HEK293 (cell line): ENCODE measurements around the gene TLR10.

Experiments
- CTCF ChIA-PET: fragments of 350-600 bp; formaldehyde crosslinking; extraction: SDS; loops from one replicate; lab custom pipeline; 2021; ENCODE audit warnings: antibody characterized with exemption; lab: Yijun Ruan, JAX
- POLR2A ChIA-PET: fragments of 300-600 bp; formaldehyde crosslinking; extraction: SDS; loops from one replicate; lab custom pipeline; 2020; ENCODE audit warnings: antibody characterized with exemption, inconsistent platforms; lab: Yijun Ruan, JAX
- H3K27ac ChIP-seq: fragments of 200-500 bp; sonication (Bioruptor generic); 2 replicates; pipeline ENCODE4 v1.5.1; 2014; ENCODE audit warnings: low read depth, low read length, control low read depth, inconsistent platforms; ENCODE audit errors: extremely low read depth
- H3K36me3 ChIP-seq, 2 experiments: fragments of 200-500 bp in 1 of 2; sonication (Bioruptor generic) in 1 of 2; 1 replicate in 1 of 2; 2 replicates in 1 of 2; pipeline ENCODE4 v1.5.1; 2014 to 2017; ENCODE audit warnings: inconsistent platforms in 2 of 2, low read length in 2 of 2; ENCODE audit not compliant: control insufficient read depth in 2 of 2, insufficient read depth in 1 of 2
- H3K4me1 ChIP-seq: fragments of 200-500 bp; sonication (Bioruptor generic); 2 replicates; pipeline ENCODE4 v1.5.1; 2014; ENCODE audit warnings: mild to moderate bottlenecking, low read length, inconsistent platforms; ENCODE audit not compliant: control insufficient read depth, insufficient read depth
- H3K4me3 ChIP-seq: 2 replicates; pipeline ENCODE4 v1.5.1; 2011; ENCODE audit warnings: low read depth, mild to moderate bottlenecking, control low read depth, low read length, moderate library complexity
- H3K9me3 ChIP-seq: fragments of 200-500 bp; sonication (Bioruptor generic); 2 replicates; pipeline ENCODE4 v1.5.1; 2014; ENCODE audit warnings: low read depth, low read length, inconsistent platforms; ENCODE audit not compliant: control insufficient read depth, insufficient read depth
- GLIS2 ChIP-seq: fragments of 450-650 bp; formaldehyde crosslinking; IDR thresholded peaks from 2 replicates; pipeline ENCODE4 v1.5.1; 2016; ENCODE audit warnings: missing biosample characterization, missing genetic modification characterization
- YY1 ChIP-seq: fragments of 450-650 bp; formaldehyde crosslinking; IDR thresholded peaks from 2 replicates; pipeline ENCODE4 v1.5.1; 2018; ENCODE audit warnings: missing biosample characterization, missing genetic modification characterization
- ZBTB20 ChIP-seq: fragments of 450-650 bp; formaldehyde crosslinking; IDR thresholded peaks from 2 replicates; pipeline ENCODE4 v1.5.1; 2016; ENCODE audit warnings: missing biosample characterization, missing genetic modification characterization
- ZBTB7A ChIP-seq: fragments of 450-650 bp; formaldehyde crosslinking; IDR thresholded peaks from 2 replicates; pipeline ENCODE4 v1.5.1; 2016; ENCODE audit warnings: low read depth, missing biosample characterization, missing genetic modification characterization
- ZFP37 ChIP-seq: fragments of 450-650 bp; formaldehyde crosslinking; IDR thresholded peaks from 2 replicates; pipeline ENCODE4 v1.5.1; 2016; ENCODE audit warnings: missing biosample characterization, missing genetic modification characterization
- ZNF121 ChIP-seq: fragments of 450-650 bp; formaldehyde crosslinking; IDR thresholded peaks from 2 replicates; pipeline ENCODE4 v1.5.1; 2016; ENCODE audit warnings: missing biosample characterization, missing genetic modification characterization
- ZNF211 ChIP-seq: fragments of 450-650 bp; formaldehyde crosslinking; IDR thresholded peaks from 2 replicates; pipeline ENCODE4 v1.5.1; 2016; ENCODE audit warnings: low read depth, missing biosample characterization, missing genetic modification characterization
- ZNF24 ChIP-seq: fragments of 450-650 bp; formaldehyde crosslinking; IDR thresholded peaks from 2 replicates; pipeline ENCODE4 v1.5.1; 2016; ENCODE audit warnings: missing biosample characterization, missing genetic modification characterization
- ZNF280C ChIP-seq: fragments of 450-650 bp; formaldehyde crosslinking; IDR thresholded peaks from 2 replicates; pipeline ENCODE4 v1.5.1; 2016; ENCODE audit warnings: missing biosample characterization, missing genetic modification characterization
- ZNF366 ChIP-seq: fragments of 450-650 bp; formaldehyde crosslinking; conservative IDR thresholded peaks from 2 replicates; pipeline ENCODE4 v1.5.1; 2016; ENCODE audit warnings: missing biosample characterization, missing genetic modification characterization
- ZNF433 ChIP-seq: fragments of 450-650 bp; formaldehyde crosslinking; IDR thresholded peaks from 2 replicates; pipeline ENCODE4 v1.5.1; 2016; ENCODE audit warnings: missing biosample characterization, missing genetic modification characterization, low read depth
- ZNF664 ChIP-seq: fragments of 450-650 bp; formaldehyde crosslinking; IDR thresholded peaks from 2 replicates; pipeline ENCODE4 v1.5.1; 2016; ENCODE audit warnings: missing biosample characterization, missing genetic modification characterization
- ZNF704 ChIP-seq: fragments of 450-650 bp; formaldehyde crosslinking; IDR thresholded peaks from 2 replicates; pipeline ENCODE4 v1.5.1; 2016; ENCODE audit warnings: missing biosample characterization, missing genetic modification characterization
- ZNF777 ChIP-seq: fragments of 450-650 bp; formaldehyde crosslinking; IDR thresholded peaks from 2 replicates; pipeline ENCODE4 v1.5.1; 2017; ENCODE audit warnings: missing biosample characterization, missing genetic modification characterization, borderline replicate concordance
- ZNF791 ChIP-seq: fragments of 450-650 bp; formaldehyde crosslinking; IDR thresholded peaks from 2 replicates; pipeline ENCODE4 v1.5.1; 2016; ENCODE audit warnings: missing biosample characterization, missing genetic modification characterization
- ZSCAN23 ChIP-seq: fragments of 450-650 bp; formaldehyde crosslinking; IDR thresholded peaks from 2 replicates; pipeline ENCODE4 v1.5.1; 2016; ENCODE audit warnings: missing biosample characterization, missing genetic modification characterization
- TF ChIP-seq, protein P1 (sequence below): fragments of 450-650 bp; formaldehyde crosslinking; conservative IDR thresholded peaks from 2 replicates; pipeline ENCODE4 v1.5.1; 2016; ENCODE audit warnings: low read depth, missing biosample characterization, missing genetic modification characterization
- TF ChIP-seq, protein P2 (sequence below): fragments of 450-650 bp; IDR thresholded peaks from 2 replicates; pipeline ENCODE4 v1.5.1; 2018; ENCODE audit warnings: missing biosample characterization, mild to moderate bottlenecking, missing genetic modification characterization
- TF ChIP-seq, protein P3 (sequence below): fragments of 450-650 bp; formaldehyde crosslinking; IDR thresholded peaks from 2 replicates; pipeline ENCODE4 v1.5.1; 2016; ENCODE audit warnings: missing biosample characterization, missing genetic modification characterization

Gene TLR10

DNA sequence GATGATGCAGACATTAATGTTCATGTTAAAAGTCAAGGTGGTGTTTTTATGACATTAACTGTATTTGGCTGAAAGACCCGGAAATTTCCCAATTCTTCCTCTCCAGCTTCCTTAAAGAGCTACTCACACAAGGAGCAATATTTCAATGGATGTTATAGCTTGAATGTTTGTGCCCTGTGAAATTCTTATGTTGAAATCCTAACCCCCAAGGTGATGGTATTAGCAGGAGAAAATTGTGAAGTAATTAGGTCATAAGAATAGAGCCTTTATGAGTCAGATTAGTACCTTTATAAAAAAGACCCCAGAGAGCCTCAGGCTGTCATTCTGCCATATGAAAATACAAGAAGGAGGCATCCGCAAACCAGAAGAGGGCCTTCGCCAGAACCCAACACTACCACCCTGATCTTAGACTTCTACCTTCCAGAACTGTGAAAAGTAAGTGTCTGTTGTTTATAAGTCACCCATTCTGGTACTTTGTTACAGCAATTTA, 18.2 kb upstream of the TLR10 start:
- Histone ChIP-seq H3K9me3 (no peaks in the 10 kb centered on the region), H3K36me3 (no peaks in the 10 kb centered on the region), H3K27ac (no peak overlapping the region), H3K4me3 (no peak overlapping the region), H3K4me1 (no peaks in the 10 kb centered on the region)
- POLR2A ChIA-PET: no interaction called here
- TF ChIP-seq ZBTB7A (tag by site-specific recombination) (no peak), ZFP37 (tag by site-specific recombination) (no peak), ZNF24 (no peak), ZNF664 (tag by site-specific recombination) (no peak), YY1 (tag by site-specific recombination) (no peak), ZNF366 (no peak), ZSCAN23 (tag by site-specific recombination) (no peak), ZNF211 (no peak), GLIS2 (tag by site-specific recombination) (no peak), ZNF433 (no peak), ZNF791 (no peak), ZNF280C (tag by site-specific recombination) (no peak), ZNF704 (tag by site-specific recombination) (no peak), ZBTB20 (tag by site-specific recombination) (no peak), ZNF121 (tag by site-specific recombination) (no peak), ZNF777 (tag by site-specific recombination) (no peak)
- TF ChIP-seq, protein P1, sequence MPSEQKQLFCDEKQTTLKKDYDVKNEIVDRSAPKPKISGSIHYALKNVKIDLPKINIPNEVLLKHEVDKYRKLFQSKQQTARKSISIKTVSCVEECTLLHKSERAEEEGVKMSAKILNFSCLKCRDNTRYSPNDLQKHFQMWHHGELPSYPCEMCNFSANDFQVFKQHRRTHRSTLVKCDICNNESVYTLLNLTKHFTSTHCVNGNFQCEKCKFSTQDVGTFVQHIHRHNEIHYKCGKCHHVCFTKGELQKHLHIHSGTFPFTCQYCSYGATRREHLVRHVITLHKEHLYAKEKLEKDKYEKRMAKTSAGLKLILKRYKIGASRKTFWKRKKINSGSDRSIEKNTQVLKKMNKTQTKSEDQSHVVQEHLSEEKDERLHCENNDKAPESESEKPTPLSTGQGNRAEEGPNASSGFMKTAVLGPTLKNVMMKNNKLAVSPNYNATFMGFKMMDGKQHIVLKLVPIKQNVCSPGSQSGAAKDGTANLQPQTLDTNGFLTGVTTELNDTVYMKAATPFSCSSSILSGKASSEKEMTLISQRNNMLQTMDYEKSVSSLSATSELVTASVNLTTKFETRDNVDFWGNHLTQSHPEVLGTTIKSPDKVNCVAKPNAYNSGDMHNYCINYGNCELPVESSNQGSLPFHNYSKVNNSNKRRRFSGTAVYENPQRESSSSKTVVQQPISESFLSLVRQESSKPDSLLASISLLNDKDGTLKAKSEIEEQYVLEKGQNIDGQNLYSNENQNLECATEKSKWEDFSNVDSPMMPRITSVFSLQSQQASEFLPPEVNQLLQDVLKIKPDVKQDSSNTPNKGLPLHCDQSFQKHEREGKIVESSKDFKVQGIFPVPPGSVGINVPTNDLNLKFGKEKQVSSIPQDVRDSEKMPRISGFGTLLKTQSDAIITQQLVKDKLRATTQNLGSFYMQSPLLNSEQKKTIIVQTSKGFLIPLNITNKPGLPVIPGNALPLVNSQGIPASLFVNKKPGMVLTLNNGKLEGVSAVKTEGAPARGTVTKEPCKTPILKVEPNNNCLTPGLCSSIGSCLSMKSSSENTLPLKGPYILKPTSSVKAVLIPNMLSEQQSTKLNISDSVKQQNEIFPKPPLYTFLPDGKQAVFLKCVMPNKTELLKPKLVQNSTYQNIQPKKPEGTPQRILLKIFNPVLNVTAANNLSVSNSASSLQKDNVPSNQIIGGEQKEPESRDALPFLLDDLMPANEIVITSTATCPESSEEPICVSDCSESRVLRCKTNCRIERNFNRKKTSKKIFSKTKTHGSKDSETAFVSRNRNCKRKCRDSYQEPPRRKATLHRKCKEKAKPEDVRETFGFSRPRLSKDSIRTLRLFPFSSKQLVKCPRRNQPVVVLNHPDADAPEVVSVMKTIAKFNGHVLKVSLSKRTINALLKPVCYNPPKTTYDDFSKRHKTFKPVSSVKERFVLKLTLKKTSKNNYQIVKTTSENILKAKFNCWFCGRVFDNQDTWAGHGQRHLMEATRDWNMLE (tag by site-specific recombination): no peak
- TF ChIP-seq, protein P2, sequence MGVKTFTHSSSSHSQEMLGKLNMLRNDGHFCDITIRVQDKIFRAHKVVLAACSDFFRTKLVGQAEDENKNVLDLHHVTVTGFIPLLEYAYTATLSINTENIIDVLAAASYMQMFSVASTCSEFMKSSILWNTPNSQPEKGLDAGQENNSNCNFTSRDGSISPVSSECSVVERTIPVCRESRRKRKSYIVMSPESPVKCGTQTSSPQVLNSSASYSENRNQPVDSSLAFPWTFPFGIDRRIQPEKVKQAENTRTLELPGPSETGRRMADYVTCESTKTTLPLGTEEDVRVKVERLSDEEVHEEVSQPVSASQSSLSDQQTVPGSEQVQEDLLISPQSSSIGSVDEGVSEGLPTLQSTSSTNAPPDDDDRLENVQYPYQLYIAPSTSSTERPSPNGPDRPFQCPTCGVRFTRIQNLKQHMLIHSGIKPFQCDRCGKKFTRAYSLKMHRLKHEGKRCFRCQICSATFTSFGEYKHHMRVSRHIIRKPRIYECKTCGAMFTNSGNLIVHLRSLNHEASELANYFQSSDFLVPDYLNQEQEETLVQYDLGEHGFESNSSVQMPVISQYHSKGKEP: no peak
- TF ChIP-seq, protein P3, sequence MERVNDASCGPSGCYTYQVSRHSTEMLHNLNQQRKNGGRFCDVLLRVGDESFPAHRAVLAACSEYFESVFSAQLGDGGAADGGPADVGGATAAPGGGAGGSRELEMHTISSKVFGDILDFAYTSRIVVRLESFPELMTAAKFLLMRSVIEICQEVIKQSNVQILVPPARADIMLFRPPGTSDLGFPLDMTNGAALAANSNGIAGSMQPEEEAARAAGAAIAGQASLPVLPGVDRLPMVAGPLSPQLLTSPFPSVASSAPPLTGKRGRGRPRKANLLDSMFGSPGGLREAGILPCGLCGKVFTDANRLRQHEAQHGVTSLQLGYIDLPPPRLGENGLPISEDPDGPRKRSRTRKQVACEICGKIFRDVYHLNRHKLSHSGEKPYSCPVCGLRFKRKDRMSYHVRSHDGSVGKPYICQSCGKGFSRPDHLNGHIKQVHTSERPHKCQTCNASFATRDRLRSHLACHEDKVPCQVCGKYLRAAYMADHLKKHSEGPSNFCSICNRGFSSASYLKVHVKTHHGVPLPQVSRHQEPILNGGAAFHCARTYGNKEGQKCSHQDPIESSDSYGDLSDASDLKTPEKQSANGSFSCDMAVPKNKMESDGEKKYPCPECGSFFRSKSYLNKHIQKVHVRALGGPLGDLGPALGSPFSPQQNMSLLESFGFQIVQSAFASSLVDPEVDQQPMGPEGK (tag by site-specific recombination): no peak
- CTCF ChIA-PET: interaction anchor here (1.7 kb wide), 1 partner anchor 42 kb away, joined by 7 read pairs; no protein-coding TSS in a partner anchor
